HG03457 (cell line): Measurements from ENCODE around the gene HINFP.
"Not testable (repeated sequence)": the region's sequence is repeated elsewhere in the genome, so short reads cannot be mapped to it uniquely, and the experiment has no call there.

Experiments used
- ATAC-seq: cut with Tn5 transposase; IDR thresholded peaks from one replicate; pipeline ENCODE4 v1.9.1; 2021; ENCODE audit warnings: moderate number of reproducible peaks; ENCODE audit not compliant: unreplicated experiment

HINFP gene

GRCh38 chr11:119099711-119100110 lies 21.7 kb upstream of the HINFP start:
- no peak for ATAC-seq

- ATAC-seq, result no peak
Measured at GRCh38 chr11:119100246-119100970, 21.0 kb upstream of the HINFP start.

- peak; percentile 24 for ATAC-seq
Measured at GRCh38 chr11:119100994-119101758, 20.2 kb upstream of the HINFP start.

GRCh38 chr11:119101759-119102423 lies 19.5 kb upstream of the HINFP start, which contains the start of gene DPAGT1:
DPAGT1 (minus strand) TSS chr11:119101853; CDS start chr11:119101655, 198 bp downstream.
- ATAC-seq, result peak; percentile 53

GRCh38 chr11:119103161-119103664 lies 18.2 kb upstream of the HINFP start:
- ATAC-seq, result not testable (repeated sequence)

GRCh38 chr11:119103793-119104192 lies 17.6 kb upstream of the HINFP start:
- no peak for ATAC-seq

GRCh38 chr11:119106564-119107537 lies 14.5 kb upstream of the HINFP start, which contains the start of gene C2CD2L:
C2CD2L (plus strand) TSS chr11:119107344; CDS start chr11:119107742, 398 bp downstream.
- ATAC-seq, result no peak

- no peak for ATAC-seq
Measured at GRCh38 chr11:119107538-119108145, 13.7 kb upstream of the HINFP start.

- no peak for ATAC-seq
Measured at GRCh38 chr11:119108146-119108856, 13.1 kb upstream of the HINFP start.

- ATAC-seq, result no peak
Measured at GRCh38 chr11:119108857-119109221, 12.5 kb upstream of the HINFP start.

- no peak for ATAC-seq
Measured at GRCh38 chr11:119109843-119110242, 11.5 kb upstream of the HINFP start.

- no peak for ATAC-seq
Measured at GRCh38 chr11:119110439-119110838, 10.9 kb upstream of the HINFP start.

GRCh38 chr11:119111361-119111925 lies 9.9 kb upstream of the HINFP start:
- ATAC-seq, result no peak

GRCh38 chr11:119112314-119113020 lies 8.9 kb upstream of the HINFP start:
- no peak for ATAC-seq

- no peak for ATAC-seq
Measured at GRCh38 chr11:119113716-119114115, 7.7 kb upstream of the HINFP start.

- ATAC-seq, result no peak
Measured at GRCh38 chr11:119114351-119114750, 7.0 kb upstream of the HINFP start.

- no peak for ATAC-seq
Measured at GRCh38 chr11:119115484-119116234, 5.7 kb upstream of the HINFP start.

GRCh38 chr11:119116235-119116594 lies 5.2 kb upstream of the HINFP start:
- ATAC-seq, result no peak
